ENCODE results near the gene ROM1.

- TF ChIP-seq CTCF (IDR thresholded peaks at IDR 0.05 in 2 of 3, conservative IDR thresholded peaks at IDR 0.05 in 1 of 3; ENCODE audit: borderline replicate concordance in 1 of 3, insufficient read depth in 1 of 3, low read depth in 2 of 3, low read length in 2 of 3) = no peak
- no peak for TF ChIP-seq POLR2A (IDR thresholded peaks at IDR 0.05; ENCODE audit: borderline replicate concordance, extremely low read depth, insufficient read depth, insufficient read length)
- TF ChIP-seq POLR2AphosphoS5 (IDR thresholded peaks at IDR 0.05; ENCODE audit: low read depth, low read length) = no peak
- no peak for TF ChIP-seq SP1 (IDR thresholded peaks at IDR 0.05; ENCODE audit: low read depth)
- no peak for TF ChIP-seq EZH2 (IDR thresholded peaks at IDR 0.05)
- no peak for TF ChIP-seq MAX (IDR thresholded peaks at IDR 0.05)
Measured at GRCh38 chr11:62575156-62575555, 37.9 kb upstream of the ROM1 start.
